A549 treated with ZK216348 at 1 μM for 4 hours (cell line): ENCODE measurements around the gene DNAJC11. TPM values are rescaled to one million over a fixed set of nuclear protein-coding genes. Genes with fewer than 3 reads are reported as not detected.

Experiments
- total RNA-seq: library from RNA; stranded (reverse); fragments of 200-300 nt; extraction: Qiagen RNA extraction; gene quantifications from 5 replicates; pipeline ENCODE4 v1.2.3, GENCODE V29; 2022; ENCODE audit warnings: low read depth

DNAJC11 gene, protein sequence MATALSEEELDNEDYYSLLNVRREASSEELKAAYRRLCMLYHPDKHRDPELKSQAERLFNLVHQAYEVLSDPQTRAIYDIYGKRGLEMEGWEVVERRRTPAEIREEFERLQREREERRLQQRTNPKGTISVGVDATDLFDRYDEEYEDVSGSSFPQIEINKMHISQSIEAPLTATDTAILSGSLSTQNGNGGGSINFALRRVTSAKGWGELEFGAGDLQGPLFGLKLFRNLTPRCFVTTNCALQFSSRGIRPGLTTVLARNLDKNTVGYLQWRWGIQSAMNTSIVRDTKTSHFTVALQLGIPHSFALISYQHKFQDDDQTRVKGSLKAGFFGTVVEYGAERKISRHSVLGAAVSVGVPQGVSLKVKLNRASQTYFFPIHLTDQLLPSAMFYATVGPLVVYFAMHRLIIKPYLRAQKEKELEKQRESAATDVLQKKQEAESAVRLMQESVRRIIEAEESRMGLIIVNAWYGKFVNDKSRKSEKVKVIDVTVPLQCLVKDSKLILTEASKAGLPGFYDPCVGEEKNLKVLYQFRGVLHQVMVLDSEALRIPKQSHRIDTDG
- total RNA-seq, result 33.9 to 36.2 TPM (median 35.3 TPM) in 5 replicates

DNA sequence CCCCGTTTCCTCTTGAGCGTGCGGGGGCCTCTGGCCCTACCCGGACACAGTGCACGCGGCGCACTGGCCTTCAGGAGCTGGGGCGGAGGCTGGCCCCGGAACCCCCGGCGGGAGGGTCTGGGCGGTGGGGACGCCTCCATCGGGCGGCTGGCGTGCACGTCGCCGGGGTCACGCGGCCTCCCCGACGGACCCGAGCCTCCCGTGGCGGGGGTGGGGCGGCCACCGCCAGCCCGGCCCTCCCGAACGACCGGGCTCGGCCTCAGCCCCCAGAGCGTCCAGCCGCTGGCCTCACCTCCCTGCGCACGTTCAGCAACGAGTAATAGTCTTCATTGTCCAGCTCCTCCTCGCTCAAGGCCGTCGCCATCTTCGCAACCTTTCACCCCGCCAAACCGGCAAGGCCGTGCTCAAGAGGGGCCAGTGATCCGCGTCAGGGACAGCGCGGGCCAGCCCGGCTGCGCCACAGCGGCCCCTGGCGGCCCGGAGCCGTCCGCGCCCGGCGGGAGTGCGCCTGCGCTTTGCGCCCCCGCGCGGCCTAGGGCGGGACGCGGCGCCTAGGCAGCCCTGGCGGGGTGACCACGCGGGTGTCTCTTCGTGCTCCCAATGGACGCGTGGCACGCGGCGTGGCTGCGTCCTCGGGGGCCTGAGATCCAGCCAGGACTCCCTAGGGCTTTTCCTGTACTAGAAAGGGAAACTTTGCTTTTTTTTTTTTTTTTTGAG is at the start of gene DNAJC11:
TSS of gene DNAJC11 (minus strand) at position 380 of the 717 bp plus-strand sequence. CDS start at position 364, 16 bp downstream.

GRCh38 chr1:6624710-6625583 is 76.7 kb downstream of the DNAJC11 start, which contains the start of gene THAP3:
Gene THAP3, plus strand, starts transcription at chr1:6624868. Its CDS starts 351 bp downstream, at chr1:6625219.

DNA sequence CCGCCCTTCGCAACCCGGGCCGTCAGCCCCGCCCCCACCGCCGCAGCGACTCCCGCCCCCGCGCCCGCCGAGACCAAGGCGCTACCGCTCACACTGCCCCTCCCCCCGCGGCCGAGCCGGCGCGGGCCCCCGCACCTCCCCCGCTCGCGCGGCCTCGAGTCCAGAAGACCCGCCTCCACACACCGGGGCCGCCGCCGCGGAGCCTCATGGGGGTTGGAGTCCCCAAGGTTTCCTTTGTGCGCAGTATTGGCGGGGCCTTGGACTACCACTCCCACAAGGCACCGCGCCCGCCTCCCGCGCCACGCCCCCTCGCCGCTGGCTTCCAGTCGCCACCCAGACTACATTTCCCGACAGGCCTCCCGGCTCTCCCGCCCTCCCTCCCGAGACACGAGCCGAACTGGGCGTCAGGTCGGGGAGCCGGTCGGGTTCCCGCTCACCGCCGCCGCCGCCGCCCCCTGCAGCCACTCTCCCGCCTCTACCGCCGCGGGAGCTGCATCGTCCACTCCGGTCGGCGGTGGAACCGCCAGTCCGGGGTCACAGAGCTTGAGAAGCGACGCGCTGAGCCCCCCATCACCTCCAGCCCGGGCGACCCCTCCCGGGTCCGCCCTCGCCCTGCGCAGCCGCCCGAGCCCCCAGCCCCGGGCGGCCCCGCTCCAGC is 88.1 kb downstream of the DNAJC11 start, which contains the start of gene PHF13:
TSS of gene PHF13 (plus strand) at position 371 of the 658 bp plus-strand sequence. CDS start 336 bp downstream, outside the sequence.

DNA sequence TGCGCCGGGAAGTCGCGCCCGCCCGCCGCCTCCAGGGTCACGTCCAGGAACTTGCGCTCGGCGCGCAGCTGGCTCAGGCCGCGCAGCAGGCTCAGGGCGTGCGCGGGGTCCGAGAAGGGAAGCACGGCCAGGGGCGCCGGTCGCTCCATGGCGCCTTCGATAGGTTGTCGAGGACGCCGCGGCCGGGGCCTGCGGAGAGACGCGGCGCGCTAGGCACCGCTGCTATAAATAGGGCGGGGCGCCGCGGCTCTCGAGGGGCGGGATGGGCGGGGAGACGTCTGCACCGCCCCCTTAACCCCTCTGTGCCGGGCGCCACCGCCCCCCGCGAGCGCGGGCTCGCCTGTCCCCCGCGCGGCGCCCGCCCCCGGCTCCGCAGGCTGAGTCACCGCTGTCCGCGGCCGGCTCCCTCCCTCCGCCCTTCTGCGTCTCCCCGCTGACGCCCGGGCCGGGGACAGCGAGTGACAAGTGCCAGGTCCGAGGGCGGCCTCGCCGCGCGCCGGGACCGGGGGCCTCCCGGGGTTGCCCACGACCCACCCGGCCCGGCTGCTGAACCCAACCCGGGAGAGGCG is 98.9 kb downstream of the DNAJC11 start, which contains the start of gene KLHL21:
TSS of gene KLHL21 (minus strand) at position 201 of the 569 bp plus-strand sequence. CDS start at position 149, 52 bp downstream.

Other genes starting within 250 kb of the DNAJC11 start
- gene TNFRSF25, start 235.6 kb downstream of the DNAJC11 start, total RNA-seq, result 2.8 to 5.1 TPM (median 3.7 TPM) in 5 replicates
- 1.8 to 5.2 TPM (median 3.3 TPM) in 5 replicates for gene PLEKHG5, start 210.1 kb downstream of the DNAJC11 start, total RNA-seq
- 3.4 to 4.9 TPM (median 4.0 TPM) in 5 replicates for gene NOL9, start 147.3 kb downstream of the DNAJC11 start, total RNA-seq
- not detected in 5 replicates for gene TAS1R1, start 146.5 kb downstream of the DNAJC11 start, total RNA-seq
- 11.3 to 18.0 TPM (median 16.1 TPM) in 5 replicates for gene ZBTB48, start 121.8 kb downstream of the DNAJC11 start, total RNA-seq
- 12.5 to 27.4 TPM (median 23.8 TPM) in 5 replicates for gene KLHL21, start 98.9 kb downstream of the DNAJC11 start, total RNA-seq
- gene PHF13, start 88.1 kb downstream of the DNAJC11 start, total RNA-seq, result 7.4 to 10.0 TPM (median 9.2 TPM) in 5 replicates
- gene THAP3, start 76.9 kb downstream of the DNAJC11 start, total RNA-seq, result 10.2 to 18.2 TPM (median 15.6 TPM) in 5 replicates
- gene CAMTA1, start 83.6 kb upstream of the DNAJC11 start, total RNA-seq, result 61.9 to 85.8 TPM (median 66.3 TPM) in 5 replicates